Glutamatergic neuron (in vitro differentiated cells): ENCODE data around the gene EIF4G1. TPM values are rescaled to one million over a fixed set of nuclear protein-coding genes. Genes with fewer than 3 reads are reported as not detected.

ENCODE experiments used
- DNase-seq: peaks from one replicate; pipeline ENCODE4 v3.0.0; 2022
- H3K27ac Mint-ChIP-seq: one replicate; pipeline ENCODE4 v1.8.0; 2020; ENCODE audit warnings: mild to moderate bottlenecking, mixed read lengths, inconsistent platforms; ENCODE audit not compliant: unreplicated experiment
- H3K27me3 Mint-ChIP-seq: one replicate; pipeline ENCODE4 v1.8.0; 2020; ENCODE audit warnings: mild to moderate bottlenecking, moderate library complexity, mixed read lengths, inconsistent platforms; ENCODE audit not compliant: unreplicated experiment
- H3K36me3 Mint-ChIP-seq: one replicate; pipeline ENCODE4 v1.8.0; 2020; ENCODE audit warnings: mild to moderate bottlenecking, mixed read lengths, inconsistent platforms; ENCODE audit not compliant: unreplicated experiment
- H3K4me1 Mint-ChIP-seq: one replicate; pipeline ENCODE4 v1.8.0; 2020; ENCODE audit warnings: mild to moderate bottlenecking, low read depth, mixed read lengths, inconsistent platforms; ENCODE audit not compliant: unreplicated experiment
- H3K4me3 Mint-ChIP-seq: one replicate; pipeline ENCODE4 v1.8.0; 2020; ENCODE audit warnings: mild to moderate bottlenecking, mixed read lengths, inconsistent platforms; ENCODE audit not compliant: unreplicated experiment
- H3K9me3 Mint-ChIP-seq: one replicate; pipeline ENCODE4 v1.8.0; 2020; ENCODE audit warnings: mild to moderate bottlenecking, moderate library complexity, mixed read lengths, inconsistent platforms; ENCODE audit not compliant: unreplicated experiment
- total RNA-seq: library from RNA; stranded (reverse); fragmentation: NEBNext Ultra II Directional; extraction: Animal tissue kit (Norgen Biotek cat#: 25700); gene quantifications from one replicate; pipeline ENCODE4 v1.2.1, GENCODE V29; 2021; ENCODE audit not compliant: unreplicated experiment
- TF ChIP-seq, protein P1 (sequence below): fragments of 200-600 bp; sonication (generic); IDR thresholded peaks from one replicate; pipeline ENCODE4 v1.5.0; 2021; ENCODE audit not compliant: partially characterized antibody, unreplicated experiment

The EIF4G1 gene
- total RNA-seq, 1 donor from 2014 or later: 346 TPM

DNA sequence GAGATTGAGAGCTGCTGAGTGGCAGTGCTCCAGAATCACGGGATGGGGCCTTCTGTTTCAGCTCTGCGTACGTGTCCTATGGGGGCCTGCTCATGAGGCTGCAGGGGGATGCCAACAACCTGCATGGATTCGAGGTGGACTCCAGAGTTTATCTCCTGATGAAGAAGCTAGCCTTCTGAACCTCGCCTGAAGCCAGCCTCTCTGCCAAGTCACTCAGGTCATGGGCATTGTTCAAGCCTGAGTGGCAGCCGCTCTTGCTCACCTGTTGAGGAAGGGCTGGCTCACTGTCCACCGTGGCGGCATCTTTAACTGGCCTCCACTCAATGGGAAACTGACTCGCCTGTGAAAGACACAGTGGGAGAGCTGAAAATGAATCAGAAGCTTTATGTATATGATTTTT, 53.7 kb downstream of the EIF4G1 start:
- Mint-ChIP-seq H3K27me3 (peaks cover 2% of the 10 kb centered on the region), H3K4me1 (peaks cover 9% of the 10 kb centered on the region), H3K27ac (no peak overlapping the region), H3K9me3 (peaks cover 6% of the 10 kb centered on the region), H3K4me3 (no peak overlapping the region), H3K36me3 (no peaks in the 10 kb centered on the region)
- no peak for DNase-seq
- TF ChIP-seq, protein P1, sequence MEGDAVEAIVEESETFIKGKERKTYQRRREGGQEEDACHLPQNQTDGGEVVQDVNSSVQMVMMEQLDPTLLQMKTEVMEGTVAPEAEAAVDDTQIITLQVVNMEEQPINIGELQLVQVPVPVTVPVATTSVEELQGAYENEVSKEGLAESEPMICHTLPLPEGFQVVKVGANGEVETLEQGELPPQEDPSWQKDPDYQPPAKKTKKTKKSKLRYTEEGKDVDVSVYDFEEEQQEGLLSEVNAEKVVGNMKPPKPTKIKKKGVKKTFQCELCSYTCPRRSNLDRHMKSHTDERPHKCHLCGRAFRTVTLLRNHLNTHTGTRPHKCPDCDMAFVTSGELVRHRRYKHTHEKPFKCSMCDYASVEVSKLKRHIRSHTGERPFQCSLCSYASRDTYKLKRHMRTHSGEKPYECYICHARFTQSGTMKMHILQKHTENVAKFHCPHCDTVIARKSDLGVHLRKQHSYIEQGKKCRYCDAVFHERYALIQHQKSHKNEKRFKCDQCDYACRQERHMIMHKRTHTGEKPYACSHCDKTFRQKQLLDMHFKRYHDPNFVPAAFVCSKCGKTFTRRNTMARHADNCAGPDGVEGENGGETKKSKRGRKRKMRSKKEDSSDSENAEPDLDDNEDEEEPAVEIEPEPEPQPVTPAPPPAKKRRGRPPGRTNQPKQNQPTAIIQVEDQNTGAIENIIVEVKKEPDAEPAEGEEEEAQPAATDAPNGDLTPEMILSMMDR: no peak

- no peaks in the 10 kb centered on the region for H3K36me3 Mint-ChIP-seq
- DNase-seq: no peak
- H3K27ac Mint-ChIP-seq: no peak overlapping the region
- peaks cover under 1% of the 10 kb centered on the region for H3K9me3 Mint-ChIP-seq
- TF ChIP-seq, protein P1: no peak
- H3K4me1 Mint-ChIP-seq: peaks cover 9% of the 10 kb centered on the region
- no peak overlapping the region for H3K4me3 Mint-ChIP-seq
- H3K27me3 Mint-ChIP-seq: peaks cover 3% of the 10 kb centered on the region
Measured at GRCh38 chr3:184368586-184369183, 54.3 kb downstream of the EIF4G1 start.

- Mint-ChIP-seq H3K9me3 (peaks cover 3% of the 10 kb centered on the region), H3K4me3 (no peak overlapping the region), H3K36me3 (no peaks in the 10 kb centered on the region), H3K27ac (peak overlapping the region; percentile 25), H3K27me3 (peaks cover 2% of the 10 kb centered on the region), H3K4me1 (peaks cover 9% of the 10 kb centered on the region)
- peak; percentile 80 for DNase-seq
- TF ChIP-seq, protein P1: peak; percentile 86
Measured at GRCh38 chr3:184371570-184372018, 57.2 kb downstream of the EIF4G1 start.

GRCh38 chr3:184372296-184372821, 58.0 kb downstream of the EIF4G1 start:
- H3K27ac Mint-ChIP-seq: no peak overlapping the region
- DNase-seq: no peak
- TF ChIP-seq, protein P1: no peak
- H3K27me3 Mint-ChIP-seq: peaks cover 5% of the 10 kb centered on the region
- H3K36me3 Mint-ChIP-seq: no peaks in the 10 kb centered on the region
- no peak overlapping the region for H3K4me3 Mint-ChIP-seq
- peaks cover 9% of the 10 kb centered on the region for H3K4me1 Mint-ChIP-seq
- peaks cover 3% of the 10 kb centered on the region for H3K9me3 Mint-ChIP-seq

DNA sequence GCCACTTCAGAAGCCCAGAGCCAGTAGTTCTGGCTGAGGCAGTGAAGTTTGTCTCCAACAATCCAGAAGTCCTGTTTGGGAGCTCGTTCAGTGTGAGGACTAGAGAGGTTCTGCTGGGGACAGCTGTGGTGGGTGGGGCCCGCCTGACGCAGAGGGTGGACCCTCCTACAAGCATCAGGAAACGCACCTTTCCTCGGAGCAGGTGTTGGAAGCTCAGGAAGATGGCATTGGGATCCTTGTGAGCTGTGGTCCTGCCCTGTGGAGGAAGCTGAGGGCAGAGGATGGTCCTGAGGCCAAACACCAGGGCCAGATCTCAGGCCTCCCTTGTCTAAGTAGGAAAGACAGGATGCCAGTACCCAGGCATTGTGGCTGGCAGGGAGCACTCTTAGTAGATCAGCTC, 58.5 kb downstream of the EIF4G1 start:
- Mint-ChIP-seq H3K4me1 (peaks cover 14% of the 10 kb centered on the region), H3K36me3 (no peaks in the 10 kb centered on the region), H3K9me3 (peaks cover 3% of the 10 kb centered on the region), H3K4me3 (no peak overlapping the region), H3K27ac (no peak overlapping the region), H3K27me3 (peaks cover 5% of the 10 kb centered on the region)
- TF ChIP-seq, protein P1: no peak
- no peak for DNase-seq
